ENCODE data around the gene RBM5. TPM values are rescaled to one million over a fixed set of nuclear protein-coding genes. Genes with fewer than 3 reads are reported as not detected.

Gene RBM5
- total RNA-seq, 1 experiment from 2014 or later = 42.3 TPM

GRCh38 chr3:50118237-50118636, 29.5 kb downstream of the RBM5 start:
- DNase-seq (ENCODE audit: low read depth) = no peak
- in situ Hi-C loops (cut with HindIII; ENCODE audit: low pct_unique_long_range_greater_than_20kb, low sequenced_read_pairs) = no loop called here

- in situ Hi-C loops (cut with HindIII; ENCODE audit: low pct_unique_long_range_greater_than_20kb, low sequenced_read_pairs) = no loop called here
- no peak for DNase-seq (ENCODE audit: low read depth)
These were observed 31.1 kb downstream of the RBM5 start for GRCh38 chr3:50119786-50120185.

- in situ Hi-C loops (cut with HindIII; ENCODE audit: low pct_unique_long_range_greater_than_20kb, low sequenced_read_pairs) = no loop called here
- no peak for DNase-seq (ENCODE audit: low read depth)
These were observed 31.8 kb downstream of the RBM5 start for GRCh38 chr3:50120364-50121071.

GRCh38 chr3:50121072-50122032, 32.6 kb downstream of the RBM5 start:
- DNase-seq (ENCODE audit: low read depth) = peak; percentile 52
- in situ Hi-C loops (cut with HindIII; ENCODE audit: low pct_unique_long_range_greater_than_20kb, low sequenced_read_pairs) = no loop called here

GRCh38 chr3:50122071-50122470, 33.4 kb downstream of the RBM5 start:
- no peak for DNase-seq (ENCODE audit: low read depth)
- in situ Hi-C loops (cut with HindIII; ENCODE audit: low pct_unique_long_range_greater_than_20kb, low sequenced_read_pairs) = no loop called here

- in situ Hi-C loops (cut with HindIII; ENCODE audit: low pct_unique_long_range_greater_than_20kb, low sequenced_read_pairs) = no loop called here
These were observed 34.1 kb downstream of the RBM5 start for GRCh38 chr3:50122661-50123391.

GRCh38 chr3:50123394-50124051, 34.8 kb downstream of the RBM5 start:
- in situ Hi-C loops (cut with HindIII; ENCODE audit: low pct_unique_long_range_greater_than_20kb, low sequenced_read_pairs) = no loop called here

More at GRCh38 chr3:50122661-50123391, 34.1 kb downstream of the RBM5 start:
- DNase-seq (ENCODE audit: low read depth) = no peak

GRCh38 chr3:50124052-50124799, 35.5 kb downstream of the RBM5 start:
- in situ Hi-C loops (cut with HindIII; ENCODE audit: low pct_unique_long_range_greater_than_20kb, low sequenced_read_pairs) = no loop called here
- DNase-seq (ENCODE audit: low read depth) = no peak

More at GRCh38 chr3:50123394-50124051, 34.8 kb downstream of the RBM5 start:
- DNase-seq (ENCODE audit: low read depth) = no peak

- DNase-seq (ENCODE audit: low read depth) = no peak
- in situ Hi-C loops (cut with HindIII; ENCODE audit: low pct_unique_long_range_greater_than_20kb, low sequenced_read_pairs) = no loop called here
These were observed 36.1 kb downstream of the RBM5 start for GRCh38 chr3:50124800-50125178.

GRCh38 chr3:50125541-50126286, 37.0 kb downstream of the RBM5 start:
- no peak for DNase-seq (ENCODE audit: low read depth)
- in situ Hi-C loops (cut with HindIII; ENCODE audit: low pct_unique_long_range_greater_than_20kb, low sequenced_read_pairs) = no loop called here

- peak; percentile 23 for DNase-seq (ENCODE audit: low read depth)
- in situ Hi-C loops (cut with HindIII; ENCODE audit: low pct_unique_long_range_greater_than_20kb, low sequenced_read_pairs) = no loop called here
These were observed 37.8 kb downstream of the RBM5 start for GRCh38 chr3:50126287-50127211.

- DNase-seq (ENCODE audit: low read depth) = no peak
- in situ Hi-C loops (cut with HindIII; ENCODE audit: low pct_unique_long_range_greater_than_20kb, low sequenced_read_pairs) = no loop called here
These were observed 38.6 kb downstream of the RBM5 start for GRCh38 chr3:50127251-50127691.

- in situ Hi-C loops (cut with HindIII; ENCODE audit: low pct_unique_long_range_greater_than_20kb, low sequenced_read_pairs) = no loop called here
- DNase-seq (ENCODE audit: low read depth) = no peak
These were observed 39.3 kb downstream of the RBM5 start for GRCh38 chr3:50128001-50128400.

GRCh38 chr3:50130436-50130835, 41.7 kb downstream of the RBM5 start:
- no peak for DNase-seq (ENCODE audit: low read depth)
- in situ Hi-C loops (cut with HindIII; ENCODE audit: low pct_unique_long_range_greater_than_20kb, low sequenced_read_pairs) = no loop called here

GRCh38 chr3:50132421-50133282, 43.9 kb downstream of the RBM5 start:
- no peak for DNase-seq (ENCODE audit: low read depth)
- in situ Hi-C loops (cut with HindIII; ENCODE audit: low pct_unique_long_range_greater_than_20kb, low sequenced_read_pairs) = no loop called here

Data from Caki2 (cell line).